Measurements from ENCODE around the gene PPP2R2B.

The PPP2R2B gene

DNA sequence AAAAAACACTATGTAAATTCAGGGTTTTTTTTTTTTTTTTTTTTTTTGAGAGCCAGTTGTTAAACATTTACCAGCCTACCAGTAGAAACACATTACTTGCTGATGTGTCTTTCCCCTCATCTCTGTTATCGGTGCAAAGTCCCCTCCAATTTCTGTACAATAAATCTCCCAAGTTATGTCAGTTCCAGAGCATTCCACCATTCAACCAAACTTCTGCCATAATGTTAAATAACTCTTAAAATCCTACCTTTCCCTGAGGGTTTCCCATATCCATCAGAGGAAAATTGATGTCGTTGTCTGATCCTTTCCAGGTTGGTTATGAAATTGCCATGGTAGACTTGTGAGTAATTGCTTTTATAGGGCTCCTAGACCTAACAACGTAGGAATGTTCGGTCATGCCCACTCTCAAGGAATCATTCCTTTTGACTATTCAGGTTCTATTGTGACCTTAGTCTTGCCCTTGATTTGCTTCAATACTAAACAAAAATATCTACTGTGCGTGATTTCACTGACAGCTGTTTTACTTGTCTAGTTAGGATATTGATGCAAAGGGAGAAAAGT, 5.6 kb upstream of the PPP2R2B start:
- DNase-seq: no peak

GRCh38 chr5:146883511-146883910, 5.0 kb upstream of the PPP2R2B start:
- no peak for DNase-seq

GRCh38 chr5:146880966-146881365, 2.4 kb upstream of the PPP2R2B start:
- no peak for DNase-seq

GRCh38 chr5:146877783-146878475, 628 bp downstream of the PPP2R2B start:
- DNase-seq: peak; percentile 44

DNA sequence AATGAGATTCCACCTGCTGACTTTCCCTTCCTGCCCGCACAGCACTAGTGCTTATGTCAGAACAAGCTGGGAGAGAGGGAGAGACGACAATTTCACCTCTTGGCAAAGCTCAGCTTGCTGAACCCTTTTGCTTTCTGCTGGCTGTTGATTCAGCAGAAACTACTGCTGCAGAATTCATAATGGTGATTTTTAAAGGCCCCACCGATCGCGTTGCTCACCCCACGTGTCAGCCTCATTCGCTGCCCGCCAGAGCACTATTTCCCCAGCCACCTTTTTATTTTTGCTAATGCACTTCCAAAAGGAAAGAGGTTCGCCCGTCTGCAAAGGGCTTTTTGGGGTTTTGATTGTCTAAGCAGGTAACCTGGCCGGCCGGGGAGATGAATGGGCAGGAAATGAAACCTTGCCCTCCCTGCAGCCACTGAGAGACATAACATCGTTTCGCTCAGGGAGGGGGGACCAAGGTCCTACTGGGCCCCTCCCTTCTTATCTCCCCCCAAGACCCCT, 1.3 kb downstream of the PPP2R2B start:
- peak; percentile 36 for DNase-seq

GRCh38 chr5:146873186-146873917, 5.2 kb downstream of the PPP2R2B start:
- DNase-seq: no peak

DNA sequence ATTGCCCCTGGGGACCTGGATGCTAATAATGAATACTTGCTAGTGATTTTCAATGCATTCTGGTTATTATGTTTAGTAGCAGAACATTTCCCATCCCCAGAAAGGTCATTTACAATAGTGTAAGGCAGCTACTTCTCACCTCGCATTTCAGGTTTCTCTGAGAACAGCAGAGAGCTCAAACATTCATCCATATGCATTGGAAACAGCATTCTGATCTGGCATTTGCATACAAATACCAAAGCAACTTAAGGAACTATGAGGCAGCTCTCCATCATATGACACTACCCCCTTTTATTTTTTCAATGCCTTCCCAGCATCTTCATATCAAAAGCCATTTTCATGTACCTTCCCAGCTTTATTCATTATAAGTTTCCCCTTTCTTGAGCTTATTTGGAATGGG, 6.4 kb downstream of the PPP2R2B start:
- DNase-seq: no peak

DNA sequence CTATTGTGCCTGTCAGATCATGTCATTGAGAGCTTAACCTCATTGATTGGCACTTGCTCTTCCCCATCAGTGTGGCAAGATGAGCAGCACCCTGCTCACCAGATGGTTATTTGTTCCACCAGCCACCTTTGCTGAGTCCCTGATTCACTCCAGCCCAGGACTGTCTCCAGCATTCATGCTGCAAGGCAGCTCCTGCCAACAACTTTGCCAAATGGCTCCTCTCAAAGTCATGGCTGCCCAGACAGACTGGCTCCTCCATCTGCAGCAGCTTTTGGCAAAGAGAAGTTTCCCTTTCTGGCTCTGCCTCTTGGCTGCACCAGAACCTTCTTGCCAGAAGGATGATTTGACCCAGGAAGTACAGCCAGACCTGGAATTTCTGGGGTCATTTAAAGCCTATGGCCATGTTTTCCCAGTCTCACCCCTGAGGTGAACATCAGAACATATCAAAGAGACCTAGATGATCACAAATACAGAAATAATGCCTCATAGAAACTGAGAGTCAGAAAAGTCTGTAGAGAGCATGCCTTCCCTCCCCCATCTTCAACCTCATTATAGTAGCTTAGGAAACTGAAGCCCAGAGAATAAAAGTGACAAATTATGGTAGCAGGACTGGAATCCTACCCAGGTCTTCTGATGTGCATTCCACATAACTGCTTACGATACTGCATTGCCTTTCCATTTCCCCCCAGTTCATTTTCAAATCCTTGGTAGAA, 10.4 kb downstream of the PPP2R2B start:
- peak; percentile 31 for DNase-seq

GRCh38 chr5:146866263-146866662, 12.3 kb downstream of the PPP2R2B start:
- DNase-seq: no peak

GRCh38 chr5:146862641-146863040, 15.9 kb downstream of the PPP2R2B start:
- DNase-seq: no peak

DNA sequence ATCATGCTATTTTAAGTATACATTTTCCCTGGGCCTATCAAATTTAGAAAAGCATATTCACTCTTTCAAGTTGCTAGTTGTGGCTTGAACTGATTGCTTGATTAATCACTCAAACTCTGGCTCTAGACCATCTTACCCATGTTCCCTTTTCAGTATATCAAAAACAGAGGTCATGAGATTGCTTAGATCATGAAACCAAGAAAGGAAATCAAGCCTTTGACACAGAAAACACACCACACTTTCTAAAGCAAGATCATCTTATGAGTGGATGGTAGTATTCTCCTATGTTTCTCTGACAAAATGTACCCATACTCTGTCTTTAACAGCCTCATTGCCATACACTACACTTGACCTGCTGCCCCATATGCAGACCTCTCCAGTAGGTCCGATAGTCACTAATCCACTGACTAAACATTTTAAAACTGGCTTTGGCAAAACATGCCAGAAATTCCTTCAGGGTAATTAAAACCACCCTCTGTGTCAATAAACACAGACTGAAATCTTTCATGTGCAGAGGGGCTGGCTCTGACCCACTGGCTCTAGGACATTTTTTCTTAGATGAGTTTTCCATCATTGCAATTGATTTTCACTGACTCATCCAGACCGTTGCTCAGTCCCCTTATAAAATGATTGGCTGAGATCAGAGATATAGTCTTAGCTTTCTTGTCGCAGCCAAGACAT, 18.2 kb downstream of the PPP2R2B start:
- no peak for DNase-seq

DNA sequence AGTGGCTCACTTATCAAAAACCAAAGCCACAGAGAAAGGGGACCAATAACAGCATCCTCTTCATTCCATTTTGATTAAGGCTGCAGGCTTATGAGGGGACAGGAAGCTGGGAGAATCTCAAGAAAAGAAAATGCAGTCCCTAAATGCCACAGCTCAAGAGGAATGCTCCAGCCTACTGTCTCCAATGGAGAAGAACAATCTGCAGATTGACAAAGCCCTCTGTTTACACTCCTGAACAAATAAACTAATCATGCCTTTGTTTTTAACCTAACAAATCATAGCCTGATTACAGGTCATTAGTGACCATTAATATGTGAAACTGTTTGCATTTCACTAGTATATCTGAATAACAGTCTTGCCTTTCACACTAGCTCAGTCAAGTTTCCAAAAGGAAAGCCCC, 26.5 kb downstream of the PPP2R2B start:
- no peak for DNase-seq

GRCh38 chr5:146851133-146851532, 27.4 kb downstream of the PPP2R2B start:
- no peak for DNase-seq

- DNase-seq: no peak
Observed at GRCh38 chr5:146849694-146850303, 28.8 kb downstream of the PPP2R2B start.

- DNase-seq: no peak
Observed at GRCh38 chr5:146848133-146848532, 30.4 kb downstream of the PPP2R2B start.

DNA sequence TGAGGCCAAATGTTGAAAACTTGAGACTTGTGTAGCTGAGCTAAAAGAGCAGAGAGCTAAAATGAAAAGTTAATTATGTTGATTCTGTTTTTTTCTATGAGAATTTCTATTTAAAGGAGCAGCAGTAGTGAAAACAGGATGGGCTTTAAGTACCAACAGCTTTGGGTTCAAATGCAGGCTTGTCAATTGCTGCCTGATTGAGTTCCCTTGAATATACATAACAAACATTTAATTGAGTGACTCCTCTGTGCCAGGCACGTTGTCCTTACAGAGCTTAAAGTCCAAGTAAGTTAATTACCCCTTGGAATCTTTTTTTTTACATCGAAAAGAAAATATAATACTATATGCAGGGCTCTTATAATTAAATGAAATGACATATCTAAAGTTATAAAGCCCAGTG, 38.5 kb downstream of the PPP2R2B start:
- no peak for DNase-seq

DNA sequence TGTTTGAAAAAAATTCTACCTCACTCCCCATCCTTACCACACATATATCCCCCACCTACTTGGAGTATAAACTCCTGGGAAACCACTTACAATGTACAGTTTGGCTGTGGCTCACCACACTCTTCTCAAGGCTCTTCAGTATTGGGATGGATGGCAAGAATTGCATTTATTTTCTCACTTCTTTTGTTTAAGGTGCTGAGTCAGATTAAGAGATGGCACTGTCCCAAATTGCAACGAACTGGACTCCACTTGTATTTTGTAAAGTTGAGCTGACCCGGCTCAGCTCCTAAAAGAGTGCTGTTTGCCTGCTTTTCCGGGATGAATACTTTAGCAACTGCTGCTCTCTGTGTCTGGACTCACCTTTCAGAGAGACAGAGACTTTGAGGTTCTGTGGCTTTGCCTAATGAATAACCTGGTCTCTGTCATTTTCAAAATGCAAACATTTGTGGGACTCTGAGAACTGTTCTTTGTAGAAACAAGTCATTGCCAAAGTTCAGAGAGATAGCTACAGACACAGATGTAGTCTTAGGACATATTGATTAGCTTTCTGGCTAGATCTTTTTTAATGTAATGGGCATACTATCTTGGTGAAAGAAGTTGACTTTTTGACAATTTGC, 42.2 kb downstream of the PPP2R2B start:
- no peak for DNase-seq

DNA sequence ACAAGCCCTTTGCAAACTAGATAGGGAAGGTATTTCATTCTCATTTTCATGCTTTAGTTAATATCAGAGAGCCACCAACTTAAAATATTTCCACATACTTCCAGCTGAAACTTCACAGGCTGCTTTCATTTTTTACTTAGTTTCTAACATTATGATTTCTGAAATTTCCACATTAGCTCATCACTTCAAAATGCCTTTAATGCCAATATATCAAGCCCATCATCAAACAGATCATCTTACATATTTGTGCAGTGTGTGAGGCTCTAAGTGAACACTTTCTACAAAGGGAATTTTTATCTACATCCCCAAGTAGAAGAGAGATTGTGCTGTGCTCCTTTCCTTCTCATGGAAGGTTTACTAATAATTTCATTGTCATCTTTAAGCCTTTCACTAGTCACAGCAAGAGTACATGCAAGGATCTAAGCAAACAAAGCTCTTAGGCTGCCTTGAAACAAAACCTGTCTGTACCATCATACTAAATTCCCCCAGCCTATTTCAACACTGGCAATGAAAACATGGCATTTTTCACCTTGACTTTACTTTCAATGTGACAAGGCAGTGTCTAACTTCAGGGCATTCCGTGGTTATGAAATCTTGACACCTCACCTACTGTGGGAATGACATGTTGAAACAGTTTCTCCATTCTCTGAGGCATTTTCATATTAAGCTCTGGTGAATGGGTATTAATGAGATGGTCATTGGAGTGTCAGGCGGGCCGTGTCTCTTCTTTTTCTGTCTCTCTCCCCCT, 45.4 kb downstream of the PPP2R2B start:
- no peak for DNase-seq

GRCh38 chr5:146828385-146828784, 50.2 kb downstream of the PPP2R2B start:
- peak; percentile 47 for DNase-seq

DNA sequence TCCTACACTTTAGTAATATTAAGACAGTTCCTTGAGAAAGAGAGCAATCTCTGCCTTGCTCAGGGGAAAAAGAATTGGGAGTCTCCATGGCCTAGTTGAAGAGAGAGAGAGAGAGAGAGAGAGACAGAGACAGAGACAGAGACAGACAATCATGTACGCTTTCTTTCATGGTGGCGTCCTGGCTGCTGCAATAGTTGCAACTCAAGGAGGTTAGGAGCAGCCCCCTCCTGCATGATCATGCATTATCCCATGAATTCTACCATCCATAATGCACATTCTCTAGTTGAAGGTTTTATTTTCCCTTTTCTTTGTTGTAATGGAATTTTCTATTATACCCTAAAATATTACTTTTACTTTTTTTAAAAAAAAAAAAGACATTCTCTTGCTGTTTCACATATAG, 50.7 kb downstream of the PPP2R2B start:
- DNase-seq: no peak

GRCh38 chr5:146825033-146825432, 53.5 kb downstream of the PPP2R2B start:
- no peak for DNase-seq
